ENCODE data around the gene CBR1. TPM values are rescaled to one million over a fixed set of nuclear protein-coding genes. Genes with fewer than 3 reads are reported as not detected.

Gene CBR1
- total and polyA plus RNA-seq, 2 of the 8 experiments (the other 6 are each of a cell fraction or from before 2014, with no cell fraction given): 1.8 to 207 TPM

DNA sequence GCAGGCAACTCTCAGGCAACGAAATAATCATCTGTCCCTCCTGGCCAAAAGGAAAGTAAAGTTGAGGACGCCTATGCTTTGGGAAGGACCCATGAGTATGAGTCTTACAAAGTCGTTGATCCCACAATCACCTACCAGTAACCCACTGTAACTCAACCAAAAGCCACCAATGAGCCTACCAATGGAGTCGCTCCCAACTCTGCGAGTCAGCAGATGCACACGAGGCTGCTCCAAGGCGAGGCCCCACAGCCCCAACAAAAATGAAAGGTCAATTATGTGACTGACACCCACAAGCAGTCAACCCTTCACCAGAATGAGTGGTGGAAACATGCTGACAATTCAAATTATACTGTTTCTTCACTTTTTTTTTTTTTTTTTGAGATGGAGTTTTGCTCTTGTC is 21.5 kb upstream of the CBR1 start (continued):
- no peak for TF ChIP-seq TCF12 (IDR thresholded peaks at IDR 0.05; ENCODE audit: low read depth, low read length)
- TF ChIP-seq CTCF (IDR thresholded peaks at IDR 0.05; ENCODE audit: control extremely low read depth in 1 of 3, insufficient read depth in 1 of 3, low read depth in 1 of 3, low read length in 3 of 3): no peak
- TF ChIP-seq CEBPB (IDR thresholded peaks at IDR 0.05; ENCODE audit: low read depth, low read length): no peak
- no peak for TF ChIP-seq YY1 (IDR thresholded peaks at IDR 0.05; ENCODE audit: low read depth, low read length)
- no peak for TF ChIP-seq BRCA1 (IDR thresholded peaks at IDR 0.05; ENCODE audit: low read depth, low read length)
- TF ChIP-seq KDM1A (IDR thresholded peaks at IDR 0.05; ENCODE audit: borderline replicate concordance, low read length): no peak

Measured in H1 (cell line).